ENCODE data around the gene CDC42SE2.
"Not testable (repeated sequence)": the region's sequence is repeated elsewhere in the genome, so short reads cannot be mapped to it uniquely, and the experiment has no call there.

Gene CDC42SE2

GRCh38 chr5:131324303-131324702 is 60.5 kb downstream of the CDC42SE2 start:
- no peak for DNase-seq

GRCh38 chr5:131328536-131329285 is 64.9 kb downstream of the CDC42SE2 start:
- DNase-seq: no peak

- no peak for DNase-seq
Measured at GRCh38 chr5:131329286-131329560, 65.4 kb downstream of the CDC42SE2 start.

- no peak for DNase-seq
Measured at GRCh38 chr5:131330031-131330430, 66.2 kb downstream of the CDC42SE2 start.

GRCh38 chr5:131335756-131336155 is 71.9 kb downstream of the CDC42SE2 start:
- DNase-seq: not testable (repeated sequence)

GRCh38 chr5:131336801-131337200 is 72.9 kb downstream of the CDC42SE2 start:
- not testable (repeated sequence) for DNase-seq

GRCh38 chr5:131337240-131338050 is 73.6 kb downstream of the CDC42SE2 start:
- not testable (repeated sequence) for DNase-seq

- DNase-seq: no peak
Measured at GRCh38 chr5:131338051-131338453, 74.2 kb downstream of the CDC42SE2 start.

GRCh38 chr5:131344288-131344687 is 80.4 kb downstream of the CDC42SE2 start:
- DNase-seq: not testable (repeated sequence)

GRCh38 chr5:131346204-131346603 is 82.4 kb downstream of the CDC42SE2 start:
- not testable (repeated sequence) for DNase-seq

GRCh38 chr5:131353991-131354390 is 90.1 kb downstream of the CDC42SE2 start:
- DNase-seq: no peak

- no peak for DNase-seq
Measured at GRCh38 chr5:131355971-131356528, 92.2 kb downstream of the CDC42SE2 start.

GRCh38 chr5:131356619-131357018 is 92.8 kb downstream of the CDC42SE2 start:
- no peak for DNase-seq

- no peak for DNase-seq
Measured at GRCh38 chr5:131357739-131358561, 94.1 kb downstream of the CDC42SE2 start.

GRCh38 chr5:131361677-131362315 is 97.9 kb downstream of the CDC42SE2 start:
- DNase-seq: no peak

GRCh38 chr5:131363811-131364506 is 100.1 kb downstream of the CDC42SE2 start:
- DNase-seq: no peak

GRCh38 chr5:131364507-131365050 is 100.7 kb downstream of the CDC42SE2 start:
- no peak for DNase-seq

- DNase-seq: no peak
Measured at GRCh38 chr5:131366428-131366827, 102.6 kb downstream of the CDC42SE2 start.

GRCh38 chr5:131367219-131367860 is 103.5 kb downstream of the CDC42SE2 start:
- no peak for DNase-seq

GRCh38 chr5:131368866-131369265 is 105.0 kb downstream of the CDC42SE2 start:
- DNase-seq: no peak

- no peak for DNase-seq
Measured at GRCh38 chr5:131369558-131369957, 105.7 kb downstream of the CDC42SE2 start.

Data from islet precursor cell (in vitro differentiated cells).